ENCODE data around the gene GAP43. TPM values are rescaled to one million over a fixed set of nuclear protein-coding genes. Genes with fewer than 3 reads are reported as not detected.

The GAP43 gene
- total RNA-seq, 1 donor from 2014 or later, result not detected

- no peak for DNase-seq (ENCODE audit: low spot score)
Observed at GRCh38 chr3:115627180-115628074, 4.1 kb downstream of the GAP43 start.

- DNase-seq (ENCODE audit: low spot score), result no peak
Observed at GRCh38 chr3:115628075-115628412, 4.7 kb downstream of the GAP43 start.

- no peak for DNase-seq (ENCODE audit: low spot score)
Observed at GRCh38 chr3:115630850-115631249, 7.5 kb downstream of the GAP43 start.

GRCh38 chr3:115632026-115632425, 8.7 kb downstream of the GAP43 start:
- no peak for DNase-seq (ENCODE audit: low spot score)

GRCh38 chr3:115633467-115633866, 10.2 kb downstream of the GAP43 start:
- DNase-seq (ENCODE audit: low spot score), result no peak

GRCh38 chr3:115634052-115634451, 10.7 kb downstream of the GAP43 start:
- no peak for DNase-seq (ENCODE audit: low spot score)

GRCh38 chr3:115635406-115635805, 12.1 kb downstream of the GAP43 start:
- DNase-seq (ENCODE audit: low spot score), result no peak

GRCh38 chr3:115638241-115638640, 14.9 kb downstream of the GAP43 start:
- no peak for DNase-seq (ENCODE audit: low spot score)

- DNase-seq (ENCODE audit: low spot score), result no peak
Observed at GRCh38 chr3:115638991-115639390, 15.7 kb downstream of the GAP43 start.

GRCh38 chr3:115644391-115644790, 21.1 kb downstream of the GAP43 start:
- DNase-seq (ENCODE audit: low spot score), result no peak

GRCh38 chr3:115646027-115646690, 22.8 kb downstream of the GAP43 start:
- no peak for DNase-seq (ENCODE audit: low spot score)

- DNase-seq (ENCODE audit: low spot score), result no peak
Observed at GRCh38 chr3:115648559-115648958, 25.2 kb downstream of the GAP43 start.

GRCh38 chr3:115651087-115651486, 27.8 kb downstream of the GAP43 start:
- DNase-seq (ENCODE audit: low spot score), result no peak

- DNase-seq (ENCODE audit: low spot score), result no peak
Observed at GRCh38 chr3:115651599-115651998, 28.3 kb downstream of the GAP43 start.

- no peak for DNase-seq (ENCODE audit: low spot score)
Observed at GRCh38 chr3:115652738-115653137, 29.4 kb downstream of the GAP43 start.

GRCh38 chr3:115655761-115656282, 32.5 kb downstream of the GAP43 start:
- no peak for DNase-seq (ENCODE audit: low spot score)

GRCh38 chr3:115657168-115657567, 33.9 kb downstream of the GAP43 start:
- DNase-seq (ENCODE audit: low spot score), result no peak

GRCh38 chr3:115658032-115658336, 34.7 kb downstream of the GAP43 start:
- no peak for DNase-seq (ENCODE audit: low spot score)

GRCh38 chr3:115658337-115659181, 35.2 kb downstream of the GAP43 start:
- DNase-seq (ENCODE audit: low spot score), result peak; percentile 74

- no peak for DNase-seq (ENCODE audit: low spot score)
Observed at GRCh38 chr3:115659253-115660220, 36.2 kb downstream of the GAP43 start.
